GM12878 (cell line): ENCODE data around the gene ARHGEF3. TPM values are rescaled to one million over a fixed set of nuclear protein-coding genes. Genes with fewer than 3 reads are reported as not detected.

Experiments
- ATAC-seq: fragments of 200-7000 bp; cut with Tn5 transposase; 3 replicates; pipeline ENCODE4 v1.9.1; 2020; ENCODE audit warnings: mild to moderate bottlenecking, moderate library complexity
- BruUV-seq: library from RNA; stranded (reverse); fragments of 400-500 nt; replicated peaks from 2 replicates; lab custom pipeline; 2021; lab: Mats Ljungman, UMichigan
- CTCF ChIA-PET: fragments of 300-600 bp; sonication (Branson Sonifier 250); formaldehyde crosslinking; extraction: SDS; loops from one replicate; lab custom pipeline; 2021; ENCODE audit warnings: inconsistent platforms; lab: Yijun Ruan, JAX
- POLR2A ChIA-PET: fragments of 350-600 bp; formaldehyde crosslinking; extraction: SDS; loops from one replicate; lab custom pipeline; 2021; ENCODE audit warnings: inconsistent platforms; lab: Charles Lee
- RAD21 ChIA-PET: fragments of 300-600 bp; sonication (Branson Sonifier 250); formaldehyde crosslinking; loops from one replicate; lab custom pipeline; 2023; ENCODE audit warnings: antibody characterized with exemption; ENCODE audit not compliant: unreplicated experiment; lab: Charles Lee
- SMC1A ChIA-PET: fragments of 300-600 bp; sonication (Branson Sonifier 250); formaldehyde crosslinking; loops from one replicate; lab custom pipeline; 2023; ENCODE audit not compliant: unreplicated experiment, uncharacterized antibody; lab: Charles Lee
- DNase-seq: peaks from one replicate; pipeline ENCODE4 v3.0.0-alpha.2; 2011; ENCODE audit warnings: low read depth, low spot score
- FAIRE-seq: peaks from 3 replicates; lab custom pipeline; 2011; peaks lifted over from hg19 to GRCh38; lab: Jason Lieb, UNC
- H2AFZ ChIP-seq: 2 replicates; pipeline ENCODE4 v1.6.0; 2011; ENCODE audit warnings: low read depth, low read length, control low read depth; ENCODE audit not compliant: control insufficient read depth
- H3K27ac ChIP-seq: 2 replicates; pipeline ENCODE4 v1.5.1; 2011; ENCODE audit warnings: control low read depth; ENCODE audit not compliant: control insufficient read depth, insufficient read depth
- H3K27me3 ChIP-seq, 2 experiments: replicated peaks in 1 of 2; 2 replicates each; pipeline versions ENCODE4 v1.6.0 to v1.6.1; 2011; ENCODE audit warnings: low read length in 1 of 2; ENCODE audit not compliant: control insufficient read depth in 2 of 2, insufficient read depth in 2 of 2
- H3K36me3 ChIP-seq, 2 experiments: 2 replicates each; pipeline ENCODE4 v1.5.1; 2011; ENCODE audit warnings: low read length in 1 of 2; ENCODE audit not compliant: control insufficient read depth in 2 of 2, insufficient read depth in 2 of 2
- H3K4me1 ChIP-seq: 2 replicates; pipeline ENCODE4 v1.6.1; 2011; ENCODE audit warnings: mild to moderate bottlenecking, low read length, moderate library complexity, mixed read lengths; ENCODE audit not compliant: control insufficient read depth, insufficient read depth
- H3K4me2 ChIP-seq: 2 replicates; pipeline ENCODE4 v1.6.0; 2011; ENCODE audit warnings: control low read depth; ENCODE audit not compliant: control insufficient read depth, insufficient read depth
- H3K4me3 ChIP-seq: fragments of 200-600 bp; sonication (generic); 2 replicates; pipeline ENCODE4 v1.5.1; 2016
- H3K79me2 ChIP-seq: 2 replicates; pipeline ENCODE4 v1.6.0; 2011; ENCODE audit warnings: low read length; ENCODE audit not compliant: control insufficient read depth, insufficient read depth
- H3K9ac ChIP-seq: 2 replicates; pipeline ENCODE4 v1.8.0; 2011; ENCODE audit warnings: low read length, control low read depth, mixed read lengths; ENCODE audit not compliant: control insufficient read depth, insufficient read depth
- H3K9me3 ChIP-seq: replicated peaks from 3 replicates; pipeline ENCODE4 v1.5.1; 2011; ENCODE audit warnings: mild to moderate bottlenecking, low read length; ENCODE audit not compliant: control insufficient read depth, insufficient read depth
- H4K20me1 ChIP-seq: 2 replicates; pipeline ENCODE4 v1.6.0; 2011; ENCODE audit not compliant: control insufficient read depth, insufficient read depth
- ASH2L ChIP-seq: fragments of 300-600, 200-600 bp; sonication (generic); IDR thresholded peaks from 2 replicates; pipeline ENCODE4 v1.6.1; 2017; ENCODE audit warnings: low read depth, mild to moderate bottlenecking, borderline replicate concordance
- BHLHE40 ChIP-seq, 2 experiments: fragments of 450-650 bp in 1 of 2; IDR thresholded peaks; 2 replicates each; pipeline ENCODE4 v1.6.1; 2011 to 2017; ENCODE audit warnings: low read depth in 2 of 2, borderline replicate concordance in 1 of 2, improper control_type of control experiment in 1 of 2, low read length in 1 of 2, mild to moderate bottlenecking in 1 of 2
- BMI1 ChIP-seq: fragments of 450-650 bp; IDR thresholded peaks from 2 replicates; pipeline ENCODE4 v1.6.1; 2016; ENCODE audit warnings: mild to moderate bottlenecking, moderate library complexity, borderline replicate concordance
- CREM ChIP-seq: IDR thresholded peaks from 2 replicates; pipeline ENCODE4 v1.6.1; 2014; ENCODE audit warnings: antibody characterized with exemption, low read depth
- EGR1 ChIP-seq, 2 experiments: IDR thresholded peaks; 1 replicate in 1 of 2; 2 replicates in 1 of 2; pipeline ENCODE4 v1.6.1; 2011 to 2012; ENCODE audit warnings: low read depth in 2 of 2, low read length in 2 of 2, borderline replicate concordance in 1 of 2, mild to moderate bottlenecking in 1 of 2, moderate library complexity in 1 of 2
- IRF4 ChIP-seq: IDR thresholded peaks from 2 replicates; pipeline ENCODE4 v1.6.1; 2011; ENCODE audit warnings: low read depth, low read length
- LARP7 ChIP-seq: fragments of 450-650 bp; IDR thresholded peaks from 2 replicates; pipeline ENCODE4 v1.6.1; 2017; ENCODE audit warnings: mild to moderate bottlenecking
- MYB ChIP-seq: fragments of 150-350 bp; IDR thresholded peaks from 2 replicates; pipeline ENCODE4 v1.6.1; 2014; ENCODE audit warnings: mild to moderate bottlenecking, low read depth, low read length, borderline replicate concordance
- POU2F2 ChIP-seq: IDR thresholded peaks from 3 replicates; pipeline ENCODE4 v1.6.1; 2011; ENCODE audit warnings: low read depth, mild to moderate bottlenecking, low read length, borderline replicate concordance
- RCOR1 ChIP-seq: conservative IDR thresholded peaks from 2 replicates; pipeline ENCODE4 v1.6.1; 2012; ENCODE audit warnings: low read depth, low read length, improper control_type of control experiment
- WGBS: methylation state at CpG from one replicate; pipeline ENCODE4 v1.1.6; 2016; ENCODE audit warnings: low lambda C conversion rate; ENCODE audit not compliant: insufficient replicate concordance, insufficient coverage; ENCODE audit errors: missing lambda C conversion rate; 5-methylcytosine and 5-hydroxymethylcytosine counted together
- in situ Hi-C: fragments of 300-500 bp; cut with MboI; formaldehyde crosslinking; loops from 9 replicates; pipeline ENCODE4 v1.14.3; 2018; ENCODE audit warnings: mixed read lengths
- intact Hi-C: fragments of 100-400 bp; cut with micrococcal nuclease; formaldehyde crosslinking; loops from one replicate; pipeline ENCODE4 v1.14.2; 2022; ENCODE audit not compliant: unreplicated experiment
- polyA plus RNA-seq, 11 experiments: library from polyadenylated mRNA; depleted of rRNA in 4 of 11; unstranded in 6 of 11; stranded (reverse) in 5 of 11; fragments of >200 nt; fragmentation: Nextera tagmentation in 4 of 11; fragmentation: Illumina TruSeq in 1 of 11; extraction: Ambion mirVana in 4 of 11; extraction: Trizol in 1 of 11; gene quantifications; 1 replicate in 1 of 11; 2 replicates in 10 of 11; pipeline versions ENCODE4 v1.2.1 to v1.2.3, GENCODE V29; 2011 to 2016; ENCODE audit warnings: inconsistent platforms in 2 of 11, missing spikeins in 2 of 11, low read depth in 1 of 11
- total RNA-seq, 4 experiments: library from RNA; depleted of rRNA in 3 of 4; stranded (reverse); fragments of >200 nt in 3 of 4; fragmentation: Illumina TruSeq in 1 of 4; extraction: Trizol in 1 of 4; gene quantifications; 2 replicates each; pipeline versions ENCODE4 v1.2.1 to v1.2.3, GENCODE V29; 2013 to 2021
- TF ChIP-seq, protein P1 (sequence below): IDR thresholded peaks from 2 replicates; pipeline ENCODE4 v1.6.1; 2011; ENCODE audit warnings: low read depth, low read length, improper control_type of control experiment, borderline replicate concordance
- TF ChIP-seq, protein P2 (sequence below): fragments of 450-650 bp; IDR thresholded peaks from 2 replicates; pipeline ENCODE4 v1.6.1; 2018; ENCODE audit warnings: mild to moderate bottlenecking, low read depth, moderate library complexity; ENCODE audit not compliant: partially characterized antibody

ARHGEF3 gene
- total and polyA plus RNA-seq, 10 of the 15 experiments (the other 5 are each of a cell fraction or from before 2014, with no cell fraction given) = 21.8 to 78.7 (median 56.2) TPM

DNA sequence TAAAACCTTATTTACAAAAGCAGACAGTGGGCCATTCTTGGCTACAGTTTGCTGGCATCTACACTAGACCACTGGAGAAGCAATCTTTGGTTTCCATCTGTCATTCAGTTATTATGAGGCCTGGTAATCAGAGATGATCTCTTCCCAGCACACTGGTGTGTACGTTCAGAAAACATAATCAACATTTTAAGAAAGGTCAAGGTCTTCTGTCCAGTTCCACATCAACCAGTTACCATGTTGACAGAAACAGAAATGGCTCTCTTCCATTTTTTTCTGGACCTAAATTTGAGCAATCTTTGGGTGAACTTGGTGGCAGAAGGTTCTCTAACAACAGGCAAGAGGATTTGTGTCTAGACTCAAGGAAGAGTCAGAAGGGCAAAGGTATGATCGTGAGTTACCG lies 29.8 kb upstream of the ARHGEF3 start (continued):
- TF ChIP-seq RCOR1 = no peak
- TF ChIP-seq BHLHE40 (IDR thresholded peaks at IDR 0.05; ENCODE audit: borderline replicate concordance in 1 of 2, low read depth in 2 of 2, low read length in 1 of 2) = no peak

DNA sequence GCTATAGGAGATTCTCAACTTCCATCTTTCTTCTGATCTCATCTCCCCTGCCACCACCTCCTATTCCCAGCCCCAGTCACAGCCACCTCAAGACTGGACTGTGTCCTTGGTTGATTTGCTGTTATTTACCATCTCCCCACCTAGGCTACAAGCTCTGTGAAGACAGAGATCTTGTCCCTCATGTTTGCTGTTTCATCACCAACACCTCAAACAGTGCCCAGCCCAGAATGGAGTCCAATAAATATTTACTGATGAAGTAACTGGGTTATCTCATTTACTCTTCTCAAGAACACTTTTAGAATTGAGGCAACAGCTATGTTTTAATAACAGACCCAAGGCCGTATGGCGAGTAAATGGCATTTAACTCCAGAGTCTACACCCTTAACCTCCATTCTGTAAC lies 29.1 kb upstream of the ARHGEF3 start:
- Histone ChIP-seq H3K36me3 (no peaks in the 10 kb centered on the region), H3K4me1 (peaks cover 4% of the 10 kb centered on the region), H3K27me3 (no peaks in the 10 kb centered on the region), H3K9ac (no peak overlapping the region), H2AFZ (no peak overlapping the region), H3K9me3 (no peaks in the 10 kb centered on the region), H4K20me1 (no peaks in the 10 kb centered on the region), H3K79me2 (no peaks in the 10 kb centered on the region), H3K27ac (no peak overlapping the region), H3K4me2 (no peak overlapping the region), H3K4me3 (no peak overlapping the region)
- in situ Hi-C loops = no loop called here
- FAIRE-seq (no peak), DNase-seq (no peak), ATAC-seq (no peak)
- ChIA-PET RAD21 (no interaction called here), SMC1A (interaction anchor here (0.6 to 1.9 kb wide), 2 partner anchors 20 to 157 kb away, joined by 3 to 5 read pairs; no protein-coding TSS in a partner anchor), CTCF (no interaction called here), POLR2A (no interaction called here)
- no peak for TF ChIP-seq POU2F2
- no TSS peak for BruUV-seq
- WGBS = 50% methylated on average over 2 of the region's 2 CpGs
- intact Hi-C loops = no loop called here

DNA sequence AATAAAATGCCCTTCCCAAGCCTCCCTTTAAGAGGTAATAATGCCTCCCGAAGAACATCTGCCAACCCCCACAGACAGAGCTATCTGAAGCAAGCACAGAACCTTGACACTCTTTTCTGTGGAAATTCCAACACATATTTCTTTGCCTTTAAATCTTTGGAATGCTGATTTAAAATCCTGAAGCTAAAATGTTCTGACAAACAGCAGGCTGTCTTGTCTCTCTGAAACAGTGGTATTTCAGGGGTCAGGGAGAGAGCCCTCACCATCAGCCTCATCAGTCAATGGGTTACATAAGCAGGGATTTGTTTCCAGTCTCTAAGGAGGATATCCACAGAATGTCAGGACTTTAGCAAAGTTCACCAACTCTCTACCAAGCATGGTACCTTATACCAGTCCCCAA lies 27.8 kb upstream of the ARHGEF3 start:
- no peak overlapping the region for H3K4me2 ChIP-seq
- POLR2A ChIA-PET = no interaction called here
- no peaks in the 10 kb centered on the region for H3K9me3 ChIP-seq
- H3K27me3 ChIP-seq = no peaks in the 10 kb centered on the region
- CTCF ChIA-PET = interaction anchor here (1.8 kb wide), 1 partner anchor 166 kb away, joined by 5 read pairs; no protein-coding TSS in a partner anchor
- no peak overlapping the region for H3K9ac ChIP-seq
- no peak overlapping the region for H2AFZ ChIP-seq
- intact Hi-C loops (no loop called here), in situ Hi-C loops (no loop called here)
- 82% methylated on average over 1 of the region's 1 CpG for WGBS
- ATAC-seq (no peak), FAIRE-seq (no peak), DNase-seq (no peak)
- H4K20me1 ChIP-seq = no peaks in the 10 kb centered on the region
- H3K36me3 ChIP-seq = no peaks in the 10 kb centered on the region
- BruUV-seq = no TSS peak
- H3K27ac ChIP-seq = no peak overlapping the region
- SMC1A ChIA-PET = interaction anchor here (1.4 to 1.9 kb wide), 2 partner anchors 17 to 158 kb away, joined by 5 to 7 read pairs; no protein-coding TSS in a partner anchor
- RAD21 ChIA-PET = interaction anchor here (0.5 kb wide), 1 partner anchor 32 kb away, joined by 3 read pairs; no protein-coding TSS in a partner anchor
- no peaks in the 10 kb centered on the region for H3K79me2 ChIP-seq
- H3K4me3 ChIP-seq = no peak overlapping the region
- peaks cover 6% of the 10 kb centered on the region for H3K4me1 ChIP-seq
- TF ChIP-seq BMI1 (no peak), LARP7 (no peak), MYB (no peak), EGR1 (IDR thresholded peaks at IDR 0.05; ENCODE audit: borderline replicate concordance in 1 of 2, low read depth in 2 of 2, low read length in 2 of 2) (no peak), IRF4 (no peak), CREM (no peak), ASH2L (no peak)
- TF ChIP-seq, protein P1, sequence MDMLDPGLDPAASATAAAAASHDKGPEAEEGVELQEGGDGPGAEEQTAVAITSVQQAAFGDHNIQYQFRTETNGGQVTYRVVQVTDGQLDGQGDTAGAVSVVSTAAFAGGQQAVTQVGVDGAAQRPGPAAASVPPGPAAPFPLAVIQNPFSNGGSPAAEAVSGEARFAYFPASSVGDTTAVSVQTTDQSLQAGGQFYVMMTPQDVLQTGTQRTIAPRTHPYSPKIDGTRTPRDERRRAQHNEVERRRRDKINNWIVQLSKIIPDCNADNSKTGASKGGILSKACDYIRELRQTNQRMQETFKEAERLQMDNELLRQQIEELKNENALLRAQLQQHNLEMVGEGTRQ = no peak
- TF ChIP-seq, protein P2, sequence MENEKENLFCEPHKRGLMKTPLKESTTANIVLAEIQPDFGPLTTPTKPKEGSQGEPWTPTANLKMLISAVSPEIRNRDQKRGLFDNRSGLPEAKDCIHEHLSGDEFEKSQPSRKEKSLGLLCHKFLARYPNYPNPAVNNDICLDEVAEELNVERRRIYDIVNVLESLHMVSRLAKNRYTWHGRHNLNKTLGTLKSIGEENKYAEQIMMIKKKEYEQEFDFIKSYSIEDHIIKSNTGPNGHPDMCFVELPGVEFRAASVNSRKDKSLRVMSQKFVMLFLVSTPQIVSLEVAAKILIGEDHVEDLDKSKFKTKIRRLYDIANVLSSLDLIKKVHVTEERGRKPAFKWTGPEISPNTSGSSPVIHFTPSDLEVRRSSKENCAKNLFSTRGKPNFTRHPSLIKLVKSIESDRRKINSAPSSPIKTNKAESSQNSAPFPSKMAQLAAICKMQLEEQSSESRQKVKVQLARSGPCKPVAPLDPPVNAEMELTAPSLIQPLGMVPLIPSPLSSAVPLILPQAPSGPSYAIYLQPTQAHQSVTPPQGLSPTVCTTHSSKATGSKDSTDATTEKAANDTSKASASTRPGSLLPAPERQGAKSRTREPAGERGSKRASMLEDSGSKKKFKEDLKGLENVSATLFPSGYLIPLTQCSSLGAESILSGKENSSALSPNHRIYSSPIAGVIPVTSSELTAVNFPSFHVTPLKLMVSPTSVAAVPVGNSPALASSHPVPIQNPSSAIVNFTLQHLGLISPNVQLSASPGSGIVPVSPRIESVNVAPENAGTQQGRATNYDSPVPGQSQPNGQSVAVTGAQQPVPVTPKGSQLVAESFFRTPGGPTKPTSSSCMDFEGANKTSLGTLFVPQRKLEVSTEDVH = no peak
